HG02885 (cell line): ENCODE data around the gene COA1.
"Not testable (repeated sequence)": the region's sequence is repeated elsewhere in the genome, so short reads cannot be mapped to it uniquely, and the experiment has no call there.

Experiments
- ATAC-seq: cut with Tn5 transposase; IDR thresholded peaks from one replicate; pipeline ENCODE4 v1.9.1; 2021; ENCODE audit warnings: mild to moderate bottlenecking; ENCODE audit not compliant: unreplicated experiment, poor library complexity

The COA1 gene

DNA sequence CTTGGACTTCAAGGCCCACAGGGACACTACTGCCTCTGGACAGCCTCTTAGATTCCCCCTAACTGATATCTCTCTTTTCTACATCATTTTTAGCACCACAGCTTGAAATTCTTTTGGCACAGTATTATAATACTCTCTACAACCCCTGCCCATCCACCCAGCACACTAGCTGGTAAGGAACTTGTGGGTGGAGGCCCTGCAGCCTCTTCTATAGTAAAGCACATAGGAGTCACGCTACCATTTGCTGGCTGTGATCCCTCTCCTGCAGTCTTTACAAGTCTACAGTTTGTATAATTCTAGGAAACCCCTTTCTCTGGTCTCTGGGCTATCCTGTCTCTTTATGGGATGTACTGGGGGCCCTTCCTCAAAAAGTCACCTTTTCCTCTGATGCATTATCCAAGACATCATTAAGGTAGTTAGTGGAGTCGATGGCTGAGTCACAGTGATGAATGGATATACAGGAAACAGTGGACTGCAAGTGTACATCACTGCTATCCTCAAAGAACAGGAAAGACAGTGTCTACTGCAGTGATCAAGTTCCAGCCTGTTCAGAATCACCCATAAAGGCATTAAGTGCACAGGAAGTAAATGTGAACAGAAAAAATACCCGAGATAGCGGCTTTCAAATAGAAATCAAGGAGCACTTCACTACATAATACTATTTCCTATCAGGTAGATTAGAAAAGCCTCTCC, 92.1 kb downstream of the COA1 start:
- no peak for ATAC-seq

DNA sequence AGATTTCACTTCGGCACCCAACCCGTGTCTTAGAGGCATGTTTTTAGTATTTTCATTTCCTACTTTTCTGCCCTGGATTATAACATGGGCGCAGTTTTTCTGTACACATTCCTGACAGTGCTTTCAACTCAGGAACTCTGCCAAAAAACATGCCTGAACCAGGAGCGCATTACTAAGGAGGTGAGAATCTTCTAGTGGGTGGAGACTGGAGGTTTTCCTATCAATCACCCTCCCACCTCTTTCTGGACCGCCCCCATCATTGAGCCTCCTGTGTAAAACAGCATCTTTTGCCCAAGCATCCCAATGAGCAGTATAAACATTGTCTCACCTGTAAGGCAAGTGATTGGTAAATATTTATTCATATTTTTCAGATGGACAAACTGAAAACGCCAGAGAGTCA, 93.2 kb downstream of the COA1 start:
- ATAC-seq: no peak

DNA sequence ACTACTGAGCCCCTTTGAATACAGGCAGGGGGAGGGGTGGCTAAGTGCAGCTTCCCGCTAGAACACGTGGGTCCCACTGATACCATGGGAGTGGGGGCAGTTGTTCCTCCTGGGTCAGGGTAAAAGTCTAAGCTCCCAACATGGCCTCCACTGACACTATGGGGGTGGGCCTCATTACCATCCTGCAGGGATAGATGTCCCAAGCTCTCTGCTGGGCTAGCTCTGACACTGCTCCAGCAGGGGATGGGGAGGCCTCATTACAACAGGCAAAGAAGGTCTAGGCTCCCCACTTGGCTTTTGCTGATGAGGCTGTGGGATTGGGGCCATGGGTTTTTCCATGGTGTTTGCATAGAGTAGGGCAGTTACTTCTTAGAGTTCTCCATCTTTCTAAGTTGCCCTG, 94.9 kb downstream of the COA1 start:
- no peak for ATAC-seq

DNA sequence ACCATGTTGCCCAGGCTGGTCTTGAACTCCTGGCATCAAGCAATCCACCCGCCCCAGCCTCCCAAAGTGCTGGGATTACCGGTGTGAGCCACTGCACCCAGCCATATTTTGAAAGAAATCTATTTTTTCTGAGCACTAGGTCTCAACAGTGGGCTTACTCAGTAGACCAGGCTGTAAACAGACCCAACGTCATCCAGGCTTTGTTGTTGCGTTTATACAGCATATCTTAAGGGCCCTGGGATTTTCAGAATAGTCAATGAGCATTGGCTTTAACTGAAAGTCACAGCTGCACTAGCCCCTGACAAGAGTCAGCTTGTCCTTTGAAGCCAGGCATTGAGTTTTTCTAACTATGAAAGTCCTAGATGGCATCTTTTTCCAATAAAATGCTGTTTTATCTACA, 96.6 kb downstream of the COA1 start:
- ATAC-seq: no peak

DNA sequence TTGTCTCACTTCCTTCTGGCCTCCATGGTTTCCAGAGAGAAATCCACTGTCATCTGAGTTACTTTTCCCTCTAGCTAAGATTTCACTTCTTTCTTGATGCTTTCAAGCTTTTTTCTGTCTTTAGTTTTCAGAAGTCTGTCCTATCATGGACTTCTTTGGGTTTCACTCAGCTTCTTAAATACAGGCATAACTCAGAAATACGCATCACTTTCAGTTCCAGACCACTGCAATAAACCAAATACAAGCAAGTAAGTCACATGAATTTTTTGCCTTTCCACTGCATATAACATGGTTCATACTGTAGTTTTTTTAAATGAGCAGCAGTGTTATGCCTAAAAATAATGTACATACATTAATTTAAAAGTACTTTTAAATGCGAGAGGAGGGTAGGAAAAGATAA, 97.8 kb downstream of the COA1 start:
- ATAC-seq: peak; percentile 54

DNA sequence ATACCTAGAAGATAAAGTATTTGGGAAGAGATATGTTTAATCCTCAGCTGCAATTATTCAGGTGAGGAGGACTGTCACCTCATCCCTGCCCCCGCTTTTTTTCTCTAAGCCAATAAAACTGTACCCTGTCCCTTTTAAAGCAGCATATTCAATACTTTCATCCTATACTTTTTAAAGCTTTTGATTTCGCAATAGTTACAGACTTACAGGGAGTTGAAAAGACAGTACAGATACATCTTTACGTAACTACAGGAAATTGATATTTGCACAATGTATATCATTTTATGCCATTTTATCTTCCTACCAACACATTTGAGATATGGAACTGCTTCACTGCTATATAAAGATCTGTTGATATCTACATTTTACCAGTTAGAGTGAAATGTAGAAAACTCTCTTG, 98.8 kb downstream of the COA1 start:
- no peak for ATAC-seq

DNA sequence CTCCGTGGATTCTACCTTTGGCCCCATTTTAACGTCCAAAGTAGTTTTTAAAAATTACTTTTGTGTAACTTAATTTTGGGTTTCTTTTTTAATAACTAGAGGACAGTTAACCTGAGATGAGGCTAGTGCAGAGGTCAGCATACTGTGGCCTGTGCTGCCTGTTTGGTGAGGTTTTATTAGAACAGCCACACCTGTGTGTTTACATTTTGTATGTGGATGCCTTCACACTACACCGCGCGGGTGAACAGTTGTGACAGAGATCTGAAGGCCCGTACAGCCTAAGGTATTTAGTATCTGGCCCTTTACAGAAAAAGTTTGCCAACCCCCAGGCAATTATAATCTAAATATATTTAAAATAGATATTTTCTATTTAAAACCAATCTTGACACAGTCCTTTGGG, 99.5 kb downstream of the COA1 start:
- no peak for ATAC-seq

DNA sequence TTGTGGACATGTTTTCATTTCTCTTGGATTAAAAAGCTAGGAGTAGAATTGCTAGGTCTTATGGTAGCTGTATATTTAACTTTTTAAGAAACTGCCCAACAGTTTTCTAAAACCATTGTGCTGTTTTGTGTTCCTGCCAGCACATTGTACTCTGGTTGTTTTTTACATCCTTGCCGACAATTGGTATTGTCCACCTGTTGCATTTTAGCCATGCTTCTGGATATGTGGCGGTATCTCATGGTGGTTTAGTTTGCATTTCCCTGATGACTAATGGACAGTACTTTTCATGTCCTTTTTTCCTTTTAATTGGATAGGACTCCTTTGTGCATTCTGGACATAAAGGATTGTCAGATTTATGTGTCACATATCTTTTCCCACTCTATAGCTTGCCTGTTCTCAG, 100.9 kb downstream of the COA1 start:
- no peak for ATAC-seq

DNA sequence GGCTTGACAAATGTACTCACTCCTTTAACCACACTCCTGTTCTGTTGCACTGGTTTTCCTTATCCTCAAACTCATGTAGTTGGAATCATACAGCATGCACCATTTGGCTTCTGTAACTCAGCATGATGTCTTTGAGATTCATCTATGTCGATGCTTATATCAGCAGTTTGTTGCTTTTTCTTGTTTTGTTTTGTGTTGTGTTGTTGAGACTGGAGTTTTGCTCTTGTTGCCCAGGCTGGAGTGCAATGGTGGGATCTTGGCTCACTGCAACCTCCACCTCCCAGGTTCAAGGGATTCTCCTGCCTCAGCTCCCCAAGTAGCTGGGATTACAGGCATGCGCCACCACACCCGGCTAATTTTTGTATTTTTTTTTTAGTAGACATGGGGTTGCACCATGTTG, 101.5 kb downstream of the COA1 start:
- ATAC-seq: not testable (repeated sequence)

DNA sequence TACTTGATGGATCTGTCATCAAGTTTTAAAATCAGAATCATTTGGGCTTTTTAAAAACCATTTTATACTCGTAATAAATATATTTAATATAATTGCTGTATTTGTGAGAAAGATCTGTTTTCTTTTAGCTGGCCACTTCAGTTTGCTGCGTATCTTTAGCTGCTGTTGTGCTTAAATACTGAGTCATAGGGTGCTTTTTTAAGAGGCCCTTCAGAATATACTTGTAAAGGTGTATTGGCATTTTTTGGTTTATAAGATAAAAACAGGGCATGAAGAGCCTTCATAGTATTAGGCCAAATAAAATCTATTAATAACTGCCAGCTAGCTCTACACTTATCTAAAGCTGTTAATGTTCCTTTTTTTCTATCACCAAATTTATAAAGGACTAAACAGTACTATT, 102.6 kb downstream of the COA1 start:
- no peak for ATAC-seq

DNA sequence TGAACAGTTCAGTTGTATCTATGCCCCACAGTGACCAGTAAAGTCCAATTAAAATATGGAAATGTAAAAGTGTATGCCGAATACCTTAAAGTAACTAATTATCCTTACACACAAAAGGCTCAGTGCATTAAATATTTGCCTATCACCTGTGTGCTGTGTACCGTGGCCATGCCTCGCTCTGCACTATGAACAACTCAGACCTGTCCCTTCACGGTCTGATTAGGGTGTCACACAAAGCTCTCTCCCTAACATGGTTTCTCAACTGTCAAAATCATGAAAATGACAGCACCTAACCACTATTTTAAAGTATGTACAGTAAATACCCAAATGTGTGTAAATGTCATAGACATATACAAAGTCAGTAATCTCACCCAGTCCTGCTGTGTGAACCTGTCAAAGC, 103.3 kb downstream of the COA1 start:
- ATAC-seq: no peak

DNA sequence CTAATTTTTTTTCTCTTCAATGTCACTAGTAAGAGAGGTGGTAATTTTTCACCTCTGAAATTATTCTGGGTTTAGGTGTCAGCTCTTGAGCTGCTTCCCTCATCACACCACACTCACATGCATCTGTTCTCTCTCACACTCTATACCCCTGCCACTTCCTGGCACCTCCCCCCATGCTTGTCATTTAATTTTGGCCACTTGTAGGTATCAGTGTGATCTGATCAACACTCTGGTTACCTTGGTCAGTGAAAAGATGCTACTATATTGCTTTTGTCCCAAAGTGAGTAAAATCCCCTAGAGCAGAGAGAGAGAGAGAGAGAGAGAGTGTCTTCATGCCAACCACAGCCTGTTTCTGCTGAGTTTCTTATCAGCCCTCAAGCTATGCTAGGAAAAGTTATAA, 103.9 kb downstream of the COA1 start:
- no peak for ATAC-seq

DNA sequence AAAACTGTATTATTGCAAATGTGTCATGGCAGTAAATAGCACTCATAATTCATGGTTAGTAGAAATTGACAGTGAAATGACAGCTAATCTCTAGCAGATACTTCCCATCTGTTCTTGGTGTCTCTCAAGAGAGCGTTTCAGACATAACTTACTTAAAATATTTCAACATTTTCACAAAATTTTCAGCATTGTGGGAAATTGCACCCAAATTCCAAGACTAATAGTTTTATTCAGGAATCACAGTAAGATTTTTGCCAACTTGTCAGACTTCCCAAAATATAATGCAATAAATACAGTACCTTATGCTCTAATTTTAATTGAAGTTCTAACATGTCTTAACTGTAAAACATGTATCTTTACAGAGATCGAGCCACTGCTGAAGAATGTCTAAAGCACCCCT, 105.2 kb downstream of the COA1 start:
- ATAC-seq: no peak

DNA sequence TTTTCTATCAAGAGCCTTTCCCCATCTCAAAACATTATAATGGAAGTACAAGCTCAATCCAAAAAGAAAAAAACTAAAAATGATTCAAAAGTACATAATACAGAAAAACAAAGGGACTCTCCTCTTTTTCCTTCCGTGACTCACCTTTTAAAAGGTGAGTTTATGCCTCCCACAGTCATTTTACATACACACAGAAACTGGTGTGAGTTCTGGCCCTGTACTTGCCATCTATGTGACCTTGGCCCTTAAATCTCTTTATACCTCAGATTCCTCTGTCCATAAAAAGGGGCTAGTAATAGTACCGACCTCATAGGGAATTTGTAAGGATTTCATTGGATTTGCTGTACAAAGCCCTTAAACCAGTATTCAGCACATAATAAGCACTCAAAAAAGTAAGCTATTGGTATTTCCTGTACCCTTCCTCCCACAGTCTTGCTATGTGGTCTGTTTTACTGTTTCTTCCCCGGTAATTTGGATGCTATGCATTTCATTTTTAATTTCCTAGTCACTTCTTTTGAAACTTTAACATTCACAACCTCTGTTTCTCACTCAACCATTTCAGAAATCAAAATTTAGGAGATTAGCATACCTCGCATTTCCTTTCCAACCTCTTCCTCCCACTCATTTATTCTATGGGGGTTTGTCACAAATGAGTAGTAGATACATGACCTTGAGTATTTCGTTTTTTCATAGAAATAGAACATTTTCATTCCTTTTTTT, 107.4 kb downstream of the COA1 start:
- no peak for ATAC-seq

DNA sequence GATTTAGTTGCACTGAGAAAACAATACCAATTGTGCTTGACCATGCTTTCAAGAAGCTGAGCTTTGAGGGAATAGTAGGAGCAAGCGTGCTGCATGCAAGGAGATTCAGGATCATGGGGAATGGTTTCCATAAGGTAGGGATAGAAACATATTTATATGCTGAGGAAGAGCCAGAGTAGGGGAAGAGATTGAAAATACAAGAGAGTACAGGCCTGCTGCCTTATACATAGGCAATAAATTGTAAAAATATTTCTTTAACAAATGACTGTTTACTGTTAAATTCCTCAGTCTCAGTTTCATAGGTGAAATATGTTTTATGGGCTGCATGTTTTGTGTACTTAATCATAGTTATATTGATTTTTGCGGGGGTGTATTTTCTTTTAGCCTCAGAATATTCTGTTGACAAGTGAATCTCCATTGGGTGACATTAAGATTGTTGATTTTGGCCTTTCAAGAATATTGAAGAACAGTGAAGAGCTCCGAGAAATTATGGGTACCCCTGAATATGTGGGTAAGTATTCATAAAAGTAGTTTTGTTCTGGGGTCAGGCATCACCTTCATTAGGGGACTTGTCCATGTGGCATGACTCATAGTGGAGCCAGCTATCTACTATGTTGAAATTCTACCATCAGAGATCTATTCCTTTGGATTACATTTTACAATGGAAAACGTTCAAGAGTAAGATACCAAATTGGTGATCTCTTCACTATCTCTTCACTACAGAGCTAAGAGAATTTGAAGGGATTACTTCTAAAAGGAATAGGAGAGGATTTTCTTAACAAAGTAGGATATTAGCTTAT, 109.9 kb downstream of the COA1 start:
- ATAC-seq: no peak

DNA sequence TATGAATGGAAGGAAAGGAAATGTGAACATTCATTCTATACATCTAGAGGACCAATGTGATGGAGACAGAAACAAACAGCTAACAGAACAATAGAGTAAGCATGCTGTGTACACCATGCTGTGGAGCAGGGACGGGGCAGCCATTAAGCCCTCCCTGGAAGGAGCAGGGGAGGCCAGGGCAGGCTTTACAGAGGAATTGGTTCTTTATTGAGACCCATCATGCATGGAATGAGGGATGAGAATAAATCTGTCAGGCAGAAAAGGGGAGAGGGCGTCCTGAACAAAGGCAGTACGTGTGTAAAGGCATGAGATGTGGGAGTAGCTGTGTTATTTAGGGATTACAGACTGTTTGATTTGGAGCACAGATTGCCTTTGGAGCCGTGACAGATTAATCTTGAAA, 111.2 kb downstream of the COA1 start:
- ATAC-seq: no peak

DNA sequence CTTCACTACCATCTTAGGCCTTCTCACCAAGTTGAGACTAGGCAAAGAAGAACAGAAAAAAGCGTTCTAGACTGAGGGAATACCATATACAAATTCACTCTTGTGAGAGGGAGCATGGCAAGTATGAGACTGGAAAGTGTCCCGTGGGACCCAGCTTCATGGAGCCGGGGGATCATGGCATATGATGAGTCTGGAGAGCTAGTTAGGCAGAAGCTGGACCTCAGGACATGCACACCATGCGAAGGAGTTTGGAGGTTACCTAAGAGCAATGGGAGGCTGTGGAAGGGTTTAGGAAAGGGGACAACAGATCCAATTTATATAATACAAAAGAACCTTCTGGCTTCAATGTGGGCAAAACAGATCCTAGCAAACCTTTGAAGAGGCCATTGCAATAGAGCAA, 112.3 kb downstream of the COA1 start:
- ATAC-seq: no peak

DNA sequence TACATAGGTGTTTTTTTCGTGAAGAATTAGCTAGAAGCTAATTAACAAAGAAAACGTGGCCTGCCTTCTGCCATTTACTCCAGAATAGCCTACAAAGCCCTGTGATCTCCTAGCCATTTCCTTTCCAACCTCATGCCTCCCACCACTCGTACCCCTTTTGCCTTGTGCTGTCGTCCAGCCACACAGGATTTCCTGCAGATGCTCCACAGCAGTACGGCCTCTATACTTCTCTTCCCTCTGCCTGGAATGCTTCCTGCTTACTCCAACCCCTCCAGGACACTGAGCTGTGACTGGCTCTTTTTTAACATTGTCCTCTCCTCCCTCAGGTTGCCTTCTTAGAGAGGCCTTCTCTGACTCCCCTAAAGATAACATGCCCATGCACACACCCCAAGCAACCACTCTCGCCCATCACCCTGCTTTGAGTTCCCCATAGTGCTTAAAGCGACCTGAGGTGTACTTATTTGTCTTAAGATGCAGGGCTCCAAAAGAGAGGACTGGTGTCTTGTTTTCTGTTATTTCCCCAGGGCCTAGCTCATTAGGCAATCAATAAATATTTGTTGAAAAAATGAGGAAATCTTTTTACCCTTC, 113.7 kb downstream of the COA1 start:
- no peak for ATAC-seq

DNA sequence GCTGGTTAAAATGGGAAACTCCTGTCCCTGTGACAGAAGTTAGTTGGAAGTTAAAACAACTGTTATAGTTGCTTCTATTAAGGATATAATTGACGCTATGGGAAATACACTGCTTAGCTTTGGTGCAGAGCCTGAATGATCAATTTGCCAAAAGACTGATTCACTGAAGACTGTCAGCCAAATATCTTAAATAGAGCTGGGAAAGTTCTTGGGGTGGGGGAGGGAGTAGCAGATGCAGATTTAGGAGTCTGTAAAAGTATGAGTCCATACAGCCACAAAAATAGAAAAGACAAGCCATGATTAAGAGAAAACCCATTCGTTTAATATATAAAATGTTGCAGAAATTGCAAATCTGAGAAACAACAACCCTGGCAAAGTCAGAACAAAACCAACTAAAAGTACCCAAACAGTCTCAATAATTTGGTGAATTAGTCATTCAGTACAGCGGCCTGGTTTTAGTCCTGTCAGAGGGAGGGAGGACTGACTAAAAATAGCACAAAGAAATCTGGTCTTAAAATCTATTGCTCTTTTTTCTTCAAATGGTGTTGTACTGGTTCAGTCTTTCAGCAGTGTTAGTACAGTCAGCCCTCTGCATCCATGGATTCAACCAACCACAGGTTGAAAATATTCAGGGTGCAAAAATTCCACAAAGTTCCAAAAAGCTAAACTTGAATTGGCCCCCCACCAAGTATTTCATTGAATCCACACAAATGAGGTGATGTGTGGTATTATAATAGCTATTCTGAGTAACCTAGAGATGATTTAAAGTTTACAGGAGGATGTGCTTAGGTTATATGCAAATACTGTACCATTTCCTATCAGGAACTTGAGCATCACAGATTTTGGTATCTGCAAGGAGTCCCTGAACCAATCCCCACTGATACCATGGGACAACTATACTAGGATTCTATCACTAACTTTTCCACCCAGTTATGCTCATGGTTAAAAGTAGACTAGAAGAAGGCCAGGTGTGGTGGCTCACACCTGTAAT, 116.4 kb downstream of the COA1 start:
- peak; percentile 85 for ATAC-seq

DNA sequence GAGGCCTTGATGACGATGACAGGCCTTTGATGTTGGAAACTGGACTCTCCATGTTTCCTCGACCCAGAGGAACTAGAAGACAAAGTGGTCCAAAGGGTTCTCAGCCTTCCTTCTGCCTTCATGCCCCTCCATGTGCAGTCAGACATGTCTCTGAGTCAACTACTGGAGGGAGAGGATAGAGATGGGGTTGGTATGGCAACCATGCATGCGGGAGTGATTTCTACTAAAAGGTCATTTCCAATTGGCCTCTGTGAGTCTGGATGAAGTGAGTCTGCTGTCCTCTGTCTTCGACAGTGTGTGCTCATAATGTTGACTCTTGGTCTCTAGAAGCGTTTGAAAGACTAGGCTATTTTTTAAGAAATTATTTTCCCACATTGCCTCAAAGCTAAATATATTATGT, 117.2 kb downstream of the COA1 start:
- ATAC-seq: no peak
